Measurements from ENCODE around the gene MICAL3.

GRCh38 chr22:17897426-17897825, 126.9 kb downstream of the MICAL3 start:
- TF ChIP-seq REST (IDR thresholded peaks at IDR 0.05; ENCODE audit: insufficient read depth in 1 of 2, low read depth in 2 of 2, low read length in 2 of 2) (no peak), POLR2AphosphoS5 (IDR thresholded peaks at IDR 0.05; ENCODE audit: low read depth, low read length) (no peak), SIN3A (IDR thresholded peaks at IDR 0.05; ENCODE audit: borderline replicate concordance, insufficient read depth, low read length) (no peak)

All from PFSK-1 (cell line).